Body of pancreas (tissue), 4 donors: ENCODE results near the gene BRINP3.

Experiments
- CTCF ChIP-seq, 7 experiments: fragments of 450-650 bp in 4 of 7; fragments of 200-600 bp in 3 of 7; sonication (generic) in 3 of 7; IDR thresholded peaks; one replicate each; pipeline ENCODE4 v1.5.1; 2016 to 2019; ENCODE audit warnings: antibody characterized with exemption in 7 of 7
- POLR2A ChIP-seq, 3 donors: fragments of 450-650 bp; IDR thresholded peaks; one replicate each; pipeline ENCODE4 v1.6.1; 2016; ENCODE audit warnings: antibody characterized with exemption in 3 of 3, mild to moderate bottlenecking in 2 of 3

DNA sequence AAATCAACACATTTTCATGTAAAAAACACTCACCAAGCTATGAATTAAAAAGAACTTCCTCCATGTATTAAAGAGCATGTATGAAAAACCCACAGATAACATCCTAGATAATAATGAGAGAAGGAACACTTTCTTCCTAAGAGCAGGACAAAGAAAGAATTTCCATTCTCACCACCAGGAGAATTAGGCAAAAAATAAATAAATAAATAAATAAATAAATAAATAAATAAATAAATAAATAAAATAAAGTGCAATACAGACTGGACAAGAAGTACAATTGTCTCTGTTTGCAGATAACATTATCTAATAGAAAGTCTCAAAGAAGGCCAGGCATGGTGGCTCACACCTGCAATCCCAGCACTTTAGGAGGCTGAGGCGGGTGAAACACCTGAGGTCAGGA, 218.2 kb downstream of the BRINP3 start:
- TF ChIP-seq CTCF (IDR thresholded peaks at IDR 0.05) = no peak
- TF ChIP-seq POLR2A (IDR thresholded peaks at IDR 0.05) = no peak
